Mesendoderm (in vitro differentiated cells): ENCODE measurements around the gene KCNJ6.
"Not testable (repeated sequence)": the region's sequence is repeated elsewhere in the genome, so short reads cannot be mapped to it uniquely, and the experiment has no call there.

Source experiments
- DNase-seq: peaks from one replicate; pipeline ENCODE4 v3.0.0; 2013
- H2AK5ac ChIP-seq: 2 replicates; pipeline ENCODE4 v1.6.1; 2013; ENCODE audit warnings: low read length, inconsistent platforms
- H2BK120ac ChIP-seq: 2 replicates; pipeline ENCODE4 v1.6.1; 2013; ENCODE audit warnings: low read depth, mild to moderate bottlenecking, low read length, moderate library complexity, mixed read lengths
- H2BK15ac ChIP-seq: replicated peaks from 2 replicates; pipeline ENCODE4 v1.6.1; 2013; ENCODE audit warnings: low read depth, mild to moderate bottlenecking, moderate library complexity
- H2BK5ac ChIP-seq: 2 replicates; pipeline ENCODE4 v1.6.1; 2013; ENCODE audit warnings: low read length, inconsistent platforms
- H3K18ac ChIP-seq: 2 replicates; pipeline ENCODE4 v1.6.1; 2013; ENCODE audit warnings: mild to moderate bottlenecking, low read length, mixed read lengths
- H3K23ac ChIP-seq: one replicate; pipeline ENCODE4 v1.6.1; 2013; ENCODE audit warnings: low read length
- H3K27ac ChIP-seq: 2 replicates; pipeline ENCODE4 v1.5.1; 2013; ENCODE audit warnings: low read depth, mild to moderate bottlenecking, inconsistent platforms, low read length, moderate library complexity
- H3K27me3 ChIP-seq: 2 replicates; pipeline ENCODE4 v1.6.1; 2013; ENCODE audit warnings: low read length, control low read depth, mild to moderate bottlenecking, inconsistent platforms; ENCODE audit not compliant: insufficient read depth, poor library complexity
- H3K36me3 ChIP-seq: 2 replicates; pipeline ENCODE4 v1.6.1; 2013; ENCODE audit warnings: low read length, inconsistent platforms; ENCODE audit not compliant: control insufficient read depth, insufficient read depth
- H3K4ac ChIP-seq: one replicate; pipeline ENCODE4 v1.6.1; 2013; ENCODE audit warnings: low read depth, mild to moderate bottlenecking, low read length, moderate library complexity
- H3K4me1 ChIP-seq: 2 replicates; pipeline ENCODE4 v1.6.1; 2013; ENCODE audit warnings: low read depth, low read length, inconsistent platforms; ENCODE audit not compliant: control insufficient read depth
- H3K4me2 ChIP-seq: 2 replicates; pipeline ENCODE4 v1.6.1; 2013; ENCODE audit warnings: low read length
- H3K4me3 ChIP-seq: 2 replicates; pipeline ENCODE4 v1.5.1; 2013; ENCODE audit warnings: mild to moderate bottlenecking, low read length
- H3K56ac ChIP-seq: one replicate; pipeline ENCODE4 v1.6.1; 2013; ENCODE audit warnings: low read length
- H3K79me1 ChIP-seq: 2 replicates; pipeline ENCODE4 v1.6.1; 2013; ENCODE audit warnings: low read length, inconsistent platforms
- H3K79me2 ChIP-seq: 2 replicates; pipeline ENCODE4 v1.6.1; 2013; ENCODE audit warnings: mild to moderate bottlenecking, low read length; ENCODE audit not compliant: control insufficient read depth, insufficient read depth
- H3K9ac ChIP-seq: 2 replicates; pipeline ENCODE4 v1.6.1; 2013; ENCODE audit warnings: low read length, inconsistent platforms
- H4K5ac ChIP-seq: one replicate; pipeline ENCODE4 v1.6.1; 2013; ENCODE audit warnings: low read length
- H4K8ac ChIP-seq: one replicate; pipeline ENCODE4 v1.6.1; 2013; ENCODE audit warnings: low read depth, mild to moderate bottlenecking, control low read depth, low read length, moderate library complexity
- WGBS: extraction: QIAGEN DNeasy Blood & Tissue Kit; methylation state at CpG from one replicate; pipeline ENCODE4 v1.1.7; 2013; ENCODE audit warnings: low lambda C conversion rate, missing lambda C conversion rate; ENCODE audit not compliant: insufficient coverage; ENCODE audit errors: extremely low coverage; 5-methylcytosine and 5-hydroxymethylcytosine counted together

KCNJ6 gene

DNA sequence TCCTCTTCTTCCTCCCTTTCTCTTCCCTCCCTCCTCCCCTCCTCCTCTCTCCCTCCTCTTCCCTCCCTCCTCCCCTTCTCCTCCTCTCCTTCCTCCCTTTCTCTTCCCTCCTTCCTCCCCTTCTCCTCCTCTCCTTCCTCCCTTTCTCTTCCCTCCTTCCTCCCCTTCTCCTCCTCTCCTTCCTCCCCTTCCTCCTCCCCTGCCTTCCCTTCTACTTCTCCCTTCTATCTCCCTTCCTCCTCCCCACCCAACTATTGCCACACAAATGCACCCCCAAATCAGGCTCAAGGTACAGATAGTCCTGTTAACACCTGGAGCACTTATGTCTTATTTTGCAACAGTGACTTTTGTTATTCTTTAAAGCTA lies 203.7 kb downstream of the KCNJ6 start:
- H3K79me2 ChIP-seq, H2BK120ac ChIP-seq: not testable (repeated sequence)

DNA sequence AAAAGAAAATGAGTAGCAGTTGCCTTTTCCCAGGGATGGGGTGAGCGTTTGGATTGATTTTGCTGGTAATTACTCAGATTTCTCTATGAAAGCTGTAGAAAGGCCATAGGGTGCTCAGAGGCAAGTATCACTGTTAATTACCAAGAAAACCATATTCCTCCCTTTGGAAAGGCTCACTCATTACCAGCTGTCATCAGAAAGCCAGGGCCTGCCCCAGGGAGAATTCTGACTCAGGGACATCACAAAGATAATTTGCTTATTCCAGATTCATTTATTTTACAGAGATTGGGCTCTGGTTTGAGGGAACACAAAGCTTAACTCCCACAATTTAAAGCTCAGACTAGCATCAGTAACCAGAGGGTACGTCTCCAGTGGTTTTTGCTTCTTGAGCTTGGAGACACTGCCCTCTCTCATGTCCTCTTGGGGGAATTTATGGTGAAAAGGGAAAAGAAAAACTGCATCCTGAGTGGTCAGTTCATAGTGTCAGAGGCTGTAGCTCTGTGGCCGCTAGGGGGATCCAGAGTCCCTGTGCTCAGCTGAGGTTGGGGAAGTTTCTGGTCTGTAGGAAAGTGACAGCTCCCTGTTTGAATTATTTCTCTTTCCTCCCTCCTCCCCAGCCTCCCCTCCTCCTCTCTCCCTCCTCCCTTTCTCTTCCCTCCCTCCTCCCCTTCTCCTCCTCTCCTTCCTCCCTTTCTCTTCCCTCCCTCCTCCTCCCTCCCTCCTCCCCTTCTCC lies 204.3 kb downstream of the KCNJ6 start:
- Histone ChIP-seq H3K56ac (no peak overlapping the region), H2AK5ac (no peak overlapping the region), H2BK120ac (no peak overlapping the region), H3K27ac (no peak overlapping the region), H3K9ac (no peak overlapping the region), H2BK15ac (peak overlapping the region; percentile 14), H2BK5ac (no peak overlapping the region), H3K18ac (no peak overlapping the region), H3K79me2 (no peaks in the 10 kb centered on the region), H3K4me2 (no peak overlapping the region), H4K5ac (no peak overlapping the region), H3K36me3 (no peaks in the 10 kb centered on the region), H3K27me3 (no peaks in the 10 kb centered on the region), H4K8ac (no peak overlapping the region), H3K79me1 (no peaks in the 10 kb centered on the region), H3K23ac (no peak overlapping the region), H3K4me1 (no peaks in the 10 kb centered on the region), H3K4me3 (no peak overlapping the region), H3K4ac (no peak overlapping the region)
- WGBS = no CpG with 5 or more reads among the region's 3 CpGs
- DNase-seq = peak; percentile 87

More for the DNA sequence above, 203.7 kb downstream of the KCNJ6 start:
- H3K9ac ChIP-seq, H2BK15ac ChIP-seq, H4K5ac ChIP-seq, H3K4me1 ChIP-seq, H3K56ac ChIP-seq, H3K4me3 ChIP-seq, H3K4me2 ChIP-seq, H3K36me3 ChIP-seq, H3K4ac ChIP-seq, H3K27me3 ChIP-seq, DNase-seq, H3K23ac ChIP-seq, H4K8ac ChIP-seq, H3K79me1 ChIP-seq, H3K27ac ChIP-seq, H2AK5ac ChIP-seq, H3K18ac ChIP-seq, H2BK5ac ChIP-seq: not testable (repeated sequence)

DNA sequence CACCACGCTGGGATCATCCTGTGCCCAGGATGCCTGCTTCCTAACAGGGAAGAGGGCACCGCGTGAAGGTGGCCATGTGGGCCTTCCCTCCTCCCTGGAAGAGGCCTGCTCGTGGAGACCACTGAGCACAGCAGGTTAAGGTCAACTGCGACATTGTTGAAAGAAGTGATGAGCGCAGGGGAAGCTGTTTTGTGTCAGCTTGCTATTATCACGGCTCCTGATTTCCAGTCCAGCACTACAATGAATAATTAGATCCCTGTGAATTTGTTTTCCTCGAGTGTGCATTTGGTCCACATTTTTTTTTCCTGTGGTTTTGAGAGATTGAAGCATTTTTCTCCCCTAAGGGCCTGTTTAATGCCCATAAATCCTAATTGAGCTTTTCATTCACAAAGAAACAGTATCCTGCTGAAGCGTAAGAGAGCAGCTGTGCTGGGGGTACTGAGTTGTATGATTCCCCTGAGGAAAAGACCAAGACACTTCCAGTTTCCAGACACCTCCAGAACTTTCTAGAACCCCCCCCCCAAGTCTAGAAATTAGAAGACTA lies 204.9 kb downstream of the KCNJ6 start:
- H2BK5ac ChIP-seq = no peak overlapping the region
- no peak overlapping the region for H3K4me2 ChIP-seq
- H2AK5ac ChIP-seq = no peak overlapping the region
- no CpG with 5 or more reads among the region's 9 CpGs for WGBS
- no peak overlapping the region for H4K8ac ChIP-seq
- H3K27me3 ChIP-seq = no peaks in the 10 kb centered on the region
- no peak overlapping the region for H3K4ac ChIP-seq
- no peaks in the 10 kb centered on the region for H3K79me1 ChIP-seq
- H3K56ac ChIP-seq = peak overlapping the region; percentile 56
- no peak overlapping the region for H3K18ac ChIP-seq
- no peak overlapping the region for H4K5ac ChIP-seq
- no peak overlapping the region for H3K27ac ChIP-seq
- DNase-seq = no peak
- no peak overlapping the region for H2BK15ac ChIP-seq
- H3K36me3 ChIP-seq = no peaks in the 10 kb centered on the region
- H3K4me1 ChIP-seq = no peaks in the 10 kb centered on the region
- H3K9ac ChIP-seq = no peak overlapping the region
- no peaks in the 10 kb centered on the region for H3K79me2 ChIP-seq
- no peak overlapping the region for H3K4me3 ChIP-seq
- H2BK120ac ChIP-seq = no peak overlapping the region
- H3K23ac ChIP-seq = no peak overlapping the region

DNA sequence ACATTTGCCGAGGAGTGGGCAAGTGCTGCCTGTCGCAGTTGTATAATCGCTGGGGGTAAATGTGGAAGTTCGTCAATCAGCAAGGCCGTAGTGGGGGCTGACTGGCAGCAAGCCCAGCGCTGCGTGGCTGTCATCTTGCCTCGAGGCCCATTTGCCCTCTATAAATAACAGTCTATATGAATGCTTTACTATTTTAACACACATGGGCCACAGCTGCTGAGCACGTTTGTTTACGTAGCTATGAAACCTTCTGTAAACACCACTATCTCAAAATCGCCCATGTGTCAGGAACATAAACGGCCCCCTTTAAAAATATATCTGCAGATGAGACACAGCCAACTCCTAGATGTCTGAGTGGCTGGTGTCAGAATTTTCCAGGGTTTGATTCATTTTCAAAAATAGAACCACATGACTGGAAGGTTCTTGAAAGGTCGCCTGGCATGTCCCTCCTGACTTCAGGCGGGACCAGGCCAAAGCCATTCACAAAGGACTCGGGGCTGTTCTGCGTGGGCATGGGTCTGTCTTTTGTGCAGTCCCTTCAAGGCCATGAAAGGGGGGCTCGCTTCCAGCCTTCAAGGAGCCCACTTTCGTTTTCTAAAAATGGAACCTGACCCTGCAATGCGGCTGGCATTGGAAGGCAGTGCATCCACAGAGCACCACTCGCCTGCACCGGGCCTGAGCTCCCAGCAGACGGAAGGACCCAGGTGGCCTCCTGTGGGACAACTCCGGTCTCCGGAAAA lies 205.5 kb downstream of the KCNJ6 start:
- Histone ChIP-seq H2BK15ac (no peak overlapping the region), H3K36me3 (no peaks in the 10 kb centered on the region), H2BK120ac (no peak overlapping the region), H3K27me3 (no peaks in the 10 kb centered on the region), H3K4me3 (no peak overlapping the region), H3K79me2 (no peaks in the 10 kb centered on the region), H2AK5ac (no peak overlapping the region), H3K4me1 (no peaks in the 10 kb centered on the region), H3K79me1 (no peaks in the 10 kb centered on the region), H4K5ac (no peak overlapping the region), H3K4ac (no peak overlapping the region), H3K9ac (no peak overlapping the region), H2BK5ac (no peak overlapping the region), H4K8ac (no peak overlapping the region), H3K23ac (no peak overlapping the region), H3K27ac (no peak overlapping the region), H3K56ac (no peak overlapping the region), H3K4me2 (no peak overlapping the region), H3K18ac (no peak overlapping the region)
- WGBS = no CpG with 5 or more reads among the region's 24 CpGs
- no peak for DNase-seq

DNA sequence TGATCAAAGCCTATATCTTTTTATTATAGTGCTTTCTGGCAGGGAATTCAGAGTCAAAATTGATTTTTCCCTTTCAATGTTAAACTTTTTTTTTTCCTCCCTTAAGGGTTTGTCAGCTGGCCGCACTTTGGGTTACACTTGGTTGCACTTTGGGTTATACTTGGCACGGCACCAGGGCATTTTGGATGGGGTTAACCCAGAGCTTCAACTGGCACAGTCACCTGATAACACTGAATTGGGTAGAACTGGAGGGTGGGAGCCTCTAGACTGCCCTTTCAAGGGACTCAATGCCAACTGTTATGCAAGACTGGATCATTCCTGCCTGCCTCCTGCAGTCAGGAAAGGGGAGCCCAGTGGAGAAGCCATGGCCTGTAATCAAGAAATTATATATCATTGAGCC lies 211.5 kb downstream of the KCNJ6 start:
- no peak overlapping the region for H2AK5ac ChIP-seq
- H3K18ac ChIP-seq = no peak overlapping the region
- no peaks in the 10 kb centered on the region for H3K36me3 ChIP-seq
- no peak overlapping the region for H4K5ac ChIP-seq
- no peak overlapping the region for H3K4me2 ChIP-seq
- no peak for DNase-seq
- no peak overlapping the region for H3K56ac ChIP-seq
- H3K27me3 ChIP-seq = no peaks in the 10 kb centered on the region
- H3K79me2 ChIP-seq = no peaks in the 10 kb centered on the region
- H3K4me1 ChIP-seq = no peaks in the 10 kb centered on the region
- no peak overlapping the region for H4K8ac ChIP-seq
- no peak overlapping the region for H2BK15ac ChIP-seq
- no peak overlapping the region for H2BK120ac ChIP-seq
- no peak overlapping the region for H2BK5ac ChIP-seq
- no peak overlapping the region for H3K23ac ChIP-seq
- H3K4ac ChIP-seq = no peak overlapping the region
- no peak overlapping the region for H3K4me3 ChIP-seq
- H3K9ac ChIP-seq = no peak overlapping the region
- no CpG with 5 or more reads among the region's 2 CpGs for WGBS
- H3K79me1 ChIP-seq = no peaks in the 10 kb centered on the region
- no peak overlapping the region for H3K27ac ChIP-seq
